Upper lobe of left lung (tissue), 6 donors: Measurements from ENCODE around the gene FLACC1. TPM values are rescaled to one million over a fixed set of nuclear protein-coding genes. Genes with fewer than 3 reads are reported as not detected.
A peak's percentile ranks its signal among the peaks of the same experiment; 100 is the strongest.

Experiments
- ATAC-seq, 2 donors: fragments of 200-7000 bp; cut with Tn5 transposase; one replicate each; pipeline ENCODE4 v1.9.1; 2022; ENCODE audit warnings: mild to moderate bottlenecking in 2 of 2, moderate library complexity in 2 of 2; ENCODE audit not compliant: low FRiP score in 2 of 2
- DNase-seq, 2 donors: peaks; one replicate each; pipeline ENCODE4 v3.0.0-alpha.2; 2019 to 2020
- H3K27ac ChIP-seq, 4 donors: fragments of 200-600 bp; sonication (generic); one replicate each; pipeline ENCODE4 v1.5.1; 2016 to 2019
- H3K27me3 ChIP-seq, 4 donors: fragments of 200-600 bp; sonication (generic); one replicate each; pipeline ENCODE4 v1.5.1; 2017 to 2019
- H3K36me3 ChIP-seq, 4 donors: fragments of 200-600 bp; sonication (generic); one replicate each; pipeline ENCODE4 v1.5.1; 2016 to 2019
- H3K4me1 ChIP-seq, 4 donors: fragments of 200-600 bp; sonication (generic); one replicate each; pipeline ENCODE4 v1.5.1; 2018 to 2019
- H3K4me3 ChIP-seq, 4 donors: fragments of 200-600 bp; sonication (generic); one replicate each; pipeline ENCODE4 v1.5.1; 2017 to 2019; ENCODE audit warnings: mild to moderate bottlenecking in 2 of 4, moderate library complexity in 1 of 4
- H3K9me3 ChIP-seq, 4 donors: fragments of 200-600 bp; sonication (generic); one replicate each; pipeline ENCODE4 v1.5.1; 2018 to 2019
- CTCF ChIP-seq, 6 experiments: fragments of 450-650 bp in 4 of 6; fragments of 200-600 bp in 2 of 6; sonication (generic) in 2 of 6; IDR thresholded peaks; one replicate each; pipeline ENCODE4 v1.5.1; 2016 to 2019; ENCODE audit warnings: antibody characterized with exemption in 6 of 6
- EP300 ChIP-seq, 4 donors: sonication (generic); formaldehyde crosslinking; IDR thresholded peaks; one replicate each; pipeline ENCODE4 v1.5.1; 2017; ENCODE audit warnings: antibody characterized with exemption in 4 of 4, control low read depth in 2 of 4
- POLR2A ChIP-seq, 4 donors: fragments of 450-650 bp; IDR thresholded peaks; one replicate each; pipeline ENCODE4 v1.5.1; 2016 to 2017; ENCODE audit warnings: antibody characterized with exemption in 4 of 4, mild to moderate bottlenecking in 2 of 4
- POLR2AphosphoS5 ChIP-seq, 2 donors: sonication (generic); formaldehyde crosslinking; IDR thresholded peaks; one replicate each; pipeline ENCODE4 v1.5.1; 2017; ENCODE audit warnings: antibody characterized with exemption in 2 of 2
- WGBS, 2 donors: methylation state at CpG; one replicate each; pipeline ENCODE4 v1.1.5; 2017 to 2018; 5-methylcytosine and 5-hydroxymethylcytosine counted together
- total RNA-seq, 6 donors: library from RNA; depleted of rRNA in 4 of 6; stranded (reverse); fragments of >200 nt in 4 of 6; gene quantifications; one replicate each; pipeline versions ENCODE4 v1.1.0 to v1.2.1, GENCODE V29; 2016 to 2021
- donor health status: DM: no; HTN: no; CAD: no; lungs with moderate emphysema.
- donor health status: DM: no; HTN: yes; CAD: no; lungs with severe emphysema.

The FLACC1 gene
- total RNA-seq, 6 donors from 2014 or later, result 1.1 to 19.4 (median 6.7) TPM

GRCh38 chr2:201353116-201353515 is 4.0 kb downstream of the FLACC1 start:
- TF ChIP-seq CTCF (IDR thresholded peaks at IDR 0.05), result no peak
- no peak for TF ChIP-seq POLR2AphosphoS5 (IDR thresholded peaks at IDR 0.05)
- TF ChIP-seq EP300 (IDR thresholded peaks at IDR 0.05), result no peak
- TF ChIP-seq POLR2A (IDR thresholded peaks at IDR 0.05), result no peak
- Histone ChIP-seq H3K27me3 (no peaks in the 10 kb centered on the region), H3K4me3 (no peak overlapping the region), H3K9me3 (no peaks in the 10 kb centered on the region), H3K4me1 (peaks cover 0 to 4% (median 0%) of the 10 kb centered on the region in 4 donors), H3K27ac (no peak overlapping the region), H3K36me3 (peaks cover 0 to 13% (median 2%) of the 10 kb centered on the region in 4 donors)
- 51 to 67% methylated on average over 1 of the region's 1 CpG for WGBS, 2 donors
- ATAC-seq (no peak), DNase-seq (no peak)

GRCh38 chr2:201350879-201351278 is 6.3 kb downstream of the FLACC1 start:
- Histone ChIP-seq H3K9me3 (no peaks in the 10 kb centered on the region), H3K4me3 (no peak overlapping the region), H3K27me3 (no peaks in the 10 kb centered on the region), H3K4me1 (peaks cover 0 to 4% (median 0%) of the 10 kb centered on the region in 4 donors), H3K36me3 (peaks cover 0 to 17% (median 2%) of the 10 kb centered on the region in 4 donors), H3K27ac (no peak overlapping the region)
- DNase-seq (no peak), ATAC-seq (no peak)
- TF ChIP-seq POLR2A (IDR thresholded peaks at IDR 0.05) (no peak), EP300 (IDR thresholded peaks at IDR 0.05) (no peak), CTCF (IDR thresholded peaks at IDR 0.05) (no peak), POLR2AphosphoS5 (IDR thresholded peaks at IDR 0.05) (no peak)
- WGBS, 2 donors, result 75 to 85% methylated on average over 4 of the region's 4 CpGs

- 82 to 94% methylated on average over 4 of the region's 4 CpGs for WGBS, 2 donors
- Histone ChIP-seq H3K27ac (no peak overlapping the region), H3K9me3 (no peaks in the 10 kb centered on the region), H3K4me1 (peaks cover 0 to 4% (median 0%) of the 10 kb centered on the region in 4 donors), H3K36me3 (peaks cover 0 to 17% (median 2%) of the 10 kb centered on the region in 4 donors), H3K4me3 (no peak overlapping the region), H3K27me3 (no peaks in the 10 kb centered on the region)
- ATAC-seq (no peak), DNase-seq (no peak)
- TF ChIP-seq POLR2A (IDR thresholded peaks at IDR 0.05) (no peak), EP300 (IDR thresholded peaks at IDR 0.05) (no peak), CTCF (IDR thresholded peaks at IDR 0.05) (no peak), POLR2AphosphoS5 (IDR thresholded peaks at IDR 0.05) (no peak)
Measured at GRCh38 chr2:201349601-201350000, 7.5 kb downstream of the FLACC1 start.

- no peak for DNase-seq
- no peaks in the 10 kb centered on the region for H3K9me3 ChIP-seq
- no peak overlapping the region for H3K4me3 ChIP-seq
- H3K27ac ChIP-seq, result no peak overlapping the region
- TF ChIP-seq POLR2A (IDR thresholded peaks at IDR 0.05) (no peak), POLR2AphosphoS5 (IDR thresholded peaks at IDR 0.05) (no peak), CTCF (IDR thresholded peaks at IDR 0.05) (no peak), EP300 (IDR thresholded peaks at IDR 0.05) (no peak)
- peaks cover 0 to 4% (median 0%) of the 10 kb centered on the region in 4 donors for H3K4me1 ChIP-seq
- peaks cover 0 to 24% (median 2%) of the 10 kb centered on the region in 4 donors for H3K36me3 ChIP-seq
- WGBS, 2 donors, result 75 to 82% methylated on average over 1 of the region's 1 CpG
- no peaks in the 10 kb centered on the region for H3K27me3 ChIP-seq
- no peak for ATAC-seq
Measured at GRCh38 chr2:201348758-201349157, 8.4 kb downstream of the FLACC1 start.

- TF ChIP-seq EP300 (IDR thresholded peaks at IDR 0.05) (no peak), POLR2A (IDR thresholded peaks at IDR 0.05) (no peak), POLR2AphosphoS5 (IDR thresholded peaks at IDR 0.05) (no peak), CTCF (IDR thresholded peaks at IDR 0.05) (no peak)
- H3K4me3 ChIP-seq, result no peak overlapping the region
- H3K27ac ChIP-seq, result no peak overlapping the region
- H3K4me1 ChIP-seq, result no peaks in the 10 kb centered on the region
- peaks cover 0 to 31% (median 2%) of the 10 kb centered on the region in 4 donors for H3K36me3 ChIP-seq
- DNase-seq, result peak in 1 of 2 donors; percentile 24
- H3K9me3 ChIP-seq, result no peaks in the 10 kb centered on the region
- no peaks in the 10 kb centered on the region for H3K27me3 ChIP-seq
- WGBS, 2 donors, result 86 to 93% methylated on average over 4 of the region's 4 CpGs
- ATAC-seq, result no peak
Measured at GRCh38 chr2:201347138-201347537, 10.0 kb downstream of the FLACC1 start.
